SK-N-MC (cell line): ENCODE measurements around the gene C1R.

ENCODE experiments used
- EZH2 ChIP-seq: fragments of 200-600 bp; sonication (generic); IDR thresholded peaks from one replicate; pipeline ENCODE4 v1.6.1; 2017; ENCODE audit warnings: antibody characterized with exemption
- POLR2AphosphoS5 ChIP-seq: IDR thresholded peaks from 2 replicates; pipeline ENCODE4 v1.6.1; 2012; ENCODE audit warnings: mild to moderate bottlenecking, low read depth, low read length, borderline replicate concordance

- no peak for TF ChIP-seq POLR2AphosphoS5
- TF ChIP-seq EZH2, result no peak
Measured at GRCh38 chr12:7120166-7120565, 27.9 kb upstream of the C1R start.
